Measurements from ENCODE around the gene NPAS3.

GRCh38 chr14:33492491-33492890, 553.8 kb downstream of the NPAS3 start:
- TF ChIP-seq REST (IDR thresholded peaks at IDR 0.05) (no peak), CTCF (IDR thresholded peaks at IDR 0.05; ENCODE audit: low read depth, low read length, missing input control) (no peak), EGR1 (IDR thresholded peaks at IDR 0.05; ENCODE audit: low read depth in 2 of 2) (no peak), JUND (IDR thresholded peaks at IDR 0.05) (no peak), TAF1 (conservative IDR thresholded peaks at IDR 0.05) (no peak), HNF4G (IDR thresholded peaks at IDR 0.05) (no peak), SP1 (IDR thresholded peaks at IDR 0.05) (no peak), FOXA1 (IDR thresholded peaks at IDR 0.05) (no peak), YY1 (IDR thresholded peaks at IDR 0.05) (no peak), RAD21 (IDR thresholded peaks at IDR 0.05) (no peak), GABPA (IDR thresholded peaks at IDR 0.05 in 1 of 2, conservative IDR thresholded peaks at IDR 0.05 in 1 of 2) (no peak), ZBTB33 (IDR thresholded peaks at IDR 0.05) (no peak)

All from liver (tissue), 3 donors.